NCI-H2227 treated with DMSO at 0.1 percent for 48 hours (cell line): ENCODE results near the gene JAK1.
"Not testable (repeated sequence)": the region's sequence is repeated elsewhere in the genome, so short reads cannot be mapped to it uniquely, and the experiment has no call there.

Experiments used
- DNase-seq: peaks from one replicate; lab custom pipeline; 2025; lab: John Stamatoyannopoulos, UW

The JAK1 gene

DNA sequence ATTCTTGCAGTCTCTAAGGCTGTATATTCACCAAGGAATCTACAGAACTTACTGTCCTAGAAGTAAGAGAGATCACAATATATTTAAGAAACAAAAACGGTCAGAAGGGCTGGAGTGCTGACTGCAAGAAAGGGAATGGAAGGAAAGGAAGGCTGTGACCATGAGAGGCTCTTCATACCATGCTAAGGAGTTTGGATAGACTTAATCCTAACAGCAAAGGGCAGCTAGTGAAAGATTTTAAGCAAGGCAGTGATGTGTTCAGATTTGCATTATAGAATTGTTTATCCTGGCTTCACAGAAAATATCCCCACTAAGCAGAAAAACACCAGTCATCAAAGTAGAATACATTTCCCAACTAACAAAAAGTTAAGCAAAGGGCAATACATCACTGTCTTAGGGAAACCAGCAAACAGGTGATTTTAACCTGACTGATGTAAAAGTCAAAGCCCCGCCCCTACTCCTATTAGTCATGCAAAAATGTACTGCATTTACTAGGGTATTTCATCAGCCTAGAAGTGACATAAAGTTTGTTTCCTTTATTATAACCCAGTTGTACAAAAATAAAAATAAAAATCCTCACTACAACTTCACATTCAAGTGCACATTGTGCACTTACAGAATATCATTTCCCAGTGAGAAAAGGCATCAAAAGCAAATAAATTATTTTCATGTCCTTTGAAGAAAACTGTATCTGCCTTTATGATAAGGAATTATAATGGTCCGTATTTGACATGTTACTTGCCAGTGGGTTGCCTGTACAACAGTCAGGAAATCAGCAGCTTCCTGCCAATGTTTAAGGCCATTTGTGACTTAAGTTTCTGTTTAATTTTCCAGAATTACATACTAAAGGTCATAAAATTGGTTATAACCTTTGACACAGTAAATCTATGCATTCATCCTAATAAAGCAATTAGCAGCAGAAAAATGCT, 17.2 kb downstream of the JAK1 start:
- DNase-seq = no peak

DNA sequence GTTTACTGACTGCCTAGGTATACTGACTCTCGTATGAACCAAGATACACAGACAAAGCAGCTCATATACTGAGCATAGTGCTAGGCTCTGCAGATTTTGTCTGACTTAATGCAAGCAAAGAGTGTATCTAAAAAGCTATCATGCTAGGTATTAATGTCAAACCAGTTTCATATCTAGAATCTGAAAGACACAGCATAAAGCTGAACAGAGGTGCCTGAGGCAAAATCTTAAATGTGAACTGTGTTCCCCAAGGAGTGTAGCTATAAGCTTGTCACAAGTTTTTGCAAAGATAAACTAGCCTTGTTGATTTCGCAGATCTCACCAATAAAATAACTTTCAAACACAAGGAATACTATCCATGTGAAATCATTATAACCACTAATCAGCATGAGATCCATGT, 18.1 kb downstream of the JAK1 start:
- DNase-seq = no peak

DNA sequence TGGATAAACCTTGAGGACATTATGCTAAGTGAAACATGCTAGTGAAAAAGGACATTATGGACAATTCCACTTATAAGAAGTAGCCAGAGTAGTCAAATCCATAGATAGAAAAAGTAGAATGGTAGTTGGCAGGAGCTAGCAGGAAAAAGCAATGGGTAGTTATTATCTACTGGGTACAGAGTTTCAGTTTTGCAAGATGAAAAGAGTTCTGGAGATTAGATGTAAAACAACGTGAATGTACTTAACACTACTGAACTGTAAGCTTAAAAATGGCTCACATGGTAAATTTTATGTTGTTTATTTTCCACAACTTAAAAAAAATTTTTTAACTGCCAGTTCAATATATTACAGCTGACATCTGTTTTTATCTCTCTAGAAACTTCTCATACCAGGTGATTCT, 19.4 kb downstream of the JAK1 start:
- no peak for DNase-seq

DNA sequence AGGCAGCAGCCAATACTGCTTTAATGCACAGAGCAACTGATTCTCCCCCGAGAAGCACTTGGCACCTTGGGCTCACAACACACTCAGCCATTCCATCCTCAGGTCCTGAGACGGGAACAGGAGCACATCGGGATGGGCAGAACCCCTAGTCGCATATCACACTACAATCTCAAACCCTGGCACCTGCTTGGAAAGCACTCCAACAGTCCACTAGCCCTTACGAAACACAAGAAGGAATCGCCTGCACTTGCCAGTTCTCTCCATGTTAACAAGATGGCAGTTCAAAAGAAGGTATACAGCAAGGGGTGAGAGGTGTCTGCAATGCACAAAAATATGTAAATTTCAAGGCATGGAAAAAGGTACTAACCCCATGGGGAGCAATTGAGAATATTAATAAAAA, 21.4 kb downstream of the JAK1 start:
- no peak for DNase-seq

DNA sequence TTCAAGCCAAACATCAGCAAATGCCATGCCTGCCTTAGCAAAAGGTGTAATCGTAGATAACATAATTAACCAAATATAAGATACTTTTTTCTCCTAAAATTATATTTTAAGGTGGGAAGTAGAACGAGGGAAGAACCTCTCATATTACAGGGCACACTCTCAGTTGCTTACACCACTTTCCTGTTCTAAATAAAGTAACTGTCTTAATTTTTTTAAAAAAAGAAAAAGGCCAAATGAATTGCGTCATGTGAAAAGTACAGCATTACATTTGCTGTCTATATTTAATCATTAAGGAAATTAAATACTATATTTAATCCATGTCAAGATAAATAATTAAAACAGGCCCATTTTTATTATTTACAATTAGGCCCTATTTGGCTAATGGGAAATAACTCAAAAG, 23.7 kb downstream of the JAK1 start:
- no peak for DNase-seq

DNA sequence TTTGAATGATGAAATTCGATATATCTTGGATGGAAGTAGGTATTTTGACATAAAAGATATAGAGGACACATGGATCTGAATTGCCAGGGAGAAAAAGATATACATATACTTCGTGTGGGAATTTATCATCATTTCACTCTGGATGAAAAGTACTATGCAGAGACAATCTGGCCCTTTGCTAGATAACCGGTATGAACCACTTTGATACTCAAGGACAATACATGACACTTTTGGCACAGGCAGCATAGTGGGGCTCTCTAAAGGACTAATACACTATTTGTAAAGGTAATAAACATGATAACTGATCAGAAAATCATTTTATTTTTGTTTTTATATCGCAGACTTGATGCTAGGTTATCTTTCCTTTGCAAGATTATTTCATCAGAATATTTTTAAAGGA, 24.2 kb downstream of the JAK1 start:
- DNase-seq = no peak

DNA sequence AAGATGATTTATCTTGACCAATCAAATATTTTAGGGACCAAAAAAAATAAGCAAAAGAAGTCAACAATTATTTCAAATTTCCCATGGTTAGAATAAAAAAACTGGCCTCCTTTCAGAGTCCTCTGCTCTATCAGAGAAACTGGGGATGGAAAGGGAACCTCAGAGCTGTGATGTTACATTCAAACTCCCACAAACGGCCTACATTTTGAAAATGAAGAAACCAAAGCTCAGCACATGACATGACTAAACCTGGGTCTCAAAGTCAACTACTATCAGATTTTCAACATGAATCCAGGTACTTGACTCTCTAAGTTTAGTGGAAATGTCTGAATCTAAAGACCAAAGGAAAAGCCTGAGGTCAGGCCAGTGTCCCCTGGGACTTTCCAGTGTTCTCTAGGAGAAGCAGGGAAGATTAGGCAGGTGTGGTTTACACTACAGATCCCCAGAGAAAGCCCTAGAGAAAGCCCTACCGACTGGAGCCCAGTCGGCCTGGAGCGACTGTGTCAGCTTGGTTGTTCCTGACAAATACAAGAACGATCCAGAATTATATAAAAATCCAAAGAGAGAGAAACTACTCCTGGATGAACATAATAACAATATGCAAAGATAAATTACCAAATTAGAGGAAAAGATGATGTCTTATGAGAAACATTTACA, 24.8 kb downstream of the JAK1 start:
- DNase-seq = no peak

DNA sequence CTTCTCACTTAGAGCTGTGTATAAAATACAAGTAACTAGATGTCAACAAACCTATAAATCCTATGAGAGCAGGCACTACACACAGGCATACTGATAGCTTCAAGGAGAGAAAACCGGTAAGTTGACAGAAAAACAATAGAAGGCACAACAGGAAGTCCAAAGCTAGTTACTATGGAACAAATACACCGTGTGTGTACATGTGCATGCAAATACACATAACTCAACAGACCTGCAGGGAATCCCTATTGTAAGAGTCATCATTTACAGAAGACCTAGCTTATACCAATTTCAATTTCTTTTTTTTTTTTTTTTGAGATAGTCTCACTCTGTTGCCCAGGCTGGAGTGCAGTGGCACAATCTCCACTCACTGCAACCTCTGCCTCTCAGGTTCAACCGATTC, 26.3 kb downstream of the JAK1 start:
- no peak for DNase-seq

DNA sequence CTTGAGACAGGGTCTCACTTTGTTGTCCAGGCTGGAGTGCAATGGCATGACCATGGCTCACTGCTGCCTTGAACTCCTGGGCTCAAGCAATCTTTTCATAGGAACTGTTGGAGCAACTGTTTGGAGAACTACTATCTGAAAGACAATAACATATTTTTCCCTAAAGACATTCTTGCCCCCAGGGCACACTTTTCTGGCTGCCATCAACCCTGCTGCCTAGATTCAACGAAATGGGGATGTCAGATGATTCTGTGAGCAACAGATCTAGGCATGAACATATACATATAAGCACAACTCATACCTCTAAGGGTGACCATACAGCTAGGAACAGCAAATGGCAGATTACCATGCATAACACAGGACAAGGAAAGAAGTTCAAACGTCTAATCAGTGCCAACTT, 27.4 kb downstream of the JAK1 start:
- no peak for DNase-seq

DNA sequence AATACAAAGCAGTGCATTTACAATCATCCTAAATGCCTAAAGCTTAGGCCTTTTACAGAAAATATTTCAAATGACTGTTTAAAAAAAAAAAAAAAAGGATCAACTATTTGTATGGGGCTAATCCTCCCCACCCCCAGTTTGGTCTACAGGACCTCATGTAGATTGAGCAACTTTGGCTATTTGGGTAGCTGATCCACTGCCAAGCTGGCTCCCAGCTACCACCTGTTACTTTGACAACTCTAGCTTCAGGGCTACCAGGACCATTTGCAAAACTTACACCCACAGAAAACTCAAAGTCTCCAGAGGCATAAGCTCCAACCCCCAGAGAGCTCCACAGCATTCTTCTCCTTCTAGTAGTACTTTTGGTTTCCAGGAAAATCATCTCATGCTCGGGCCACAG, 29.4 kb downstream of the JAK1 start:
- DNase-seq = no peak

DNA sequence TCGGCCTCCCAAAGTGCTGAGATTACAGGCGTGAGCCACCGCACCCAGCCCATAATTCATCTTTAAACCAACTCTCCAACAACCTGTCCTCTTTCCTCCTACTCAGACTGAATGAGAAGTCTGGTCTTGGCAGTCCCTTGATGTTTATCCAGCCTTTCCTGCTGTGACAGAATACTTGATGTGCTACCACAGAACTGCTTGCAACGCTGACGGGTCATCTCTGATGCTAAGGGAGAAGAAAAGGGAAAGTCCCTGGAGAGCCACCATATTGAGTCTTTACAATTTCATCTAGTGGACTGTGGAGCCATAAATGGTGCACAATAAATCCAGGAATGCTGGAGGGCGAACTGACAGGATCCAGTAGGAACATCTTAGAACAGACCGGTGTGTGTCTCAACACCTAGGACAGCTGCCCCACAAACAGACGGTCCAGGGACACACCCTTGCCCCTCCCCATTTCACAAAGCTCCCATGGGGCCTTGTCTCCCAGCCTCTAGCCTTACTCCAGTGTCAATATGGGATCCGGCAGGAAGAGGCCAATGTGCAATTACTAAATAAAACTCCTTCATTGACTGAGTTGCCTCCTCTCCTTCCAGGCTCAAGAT, 30.7 kb downstream of the JAK1 start:
- no peak for DNase-seq

DNA sequence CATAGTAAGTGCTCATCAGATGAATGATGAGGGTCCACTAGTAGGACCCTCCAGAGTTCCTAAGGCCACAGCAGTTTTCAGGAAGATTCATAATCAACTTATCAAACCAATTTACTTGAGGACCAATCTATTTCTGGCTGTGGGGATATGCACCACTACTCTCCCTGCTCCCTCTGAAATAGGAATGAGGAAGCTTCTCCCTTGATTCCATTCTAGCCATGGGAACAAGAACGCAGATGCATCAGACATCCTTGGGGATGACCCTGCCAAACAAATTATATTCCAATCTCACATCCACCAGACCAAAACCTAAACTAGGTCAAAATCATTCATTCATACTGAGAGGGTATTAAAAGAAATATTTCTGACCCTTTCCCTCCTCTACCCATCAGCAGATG, 31.5 kb downstream of the JAK1 start:
- no peak for DNase-seq

DNA sequence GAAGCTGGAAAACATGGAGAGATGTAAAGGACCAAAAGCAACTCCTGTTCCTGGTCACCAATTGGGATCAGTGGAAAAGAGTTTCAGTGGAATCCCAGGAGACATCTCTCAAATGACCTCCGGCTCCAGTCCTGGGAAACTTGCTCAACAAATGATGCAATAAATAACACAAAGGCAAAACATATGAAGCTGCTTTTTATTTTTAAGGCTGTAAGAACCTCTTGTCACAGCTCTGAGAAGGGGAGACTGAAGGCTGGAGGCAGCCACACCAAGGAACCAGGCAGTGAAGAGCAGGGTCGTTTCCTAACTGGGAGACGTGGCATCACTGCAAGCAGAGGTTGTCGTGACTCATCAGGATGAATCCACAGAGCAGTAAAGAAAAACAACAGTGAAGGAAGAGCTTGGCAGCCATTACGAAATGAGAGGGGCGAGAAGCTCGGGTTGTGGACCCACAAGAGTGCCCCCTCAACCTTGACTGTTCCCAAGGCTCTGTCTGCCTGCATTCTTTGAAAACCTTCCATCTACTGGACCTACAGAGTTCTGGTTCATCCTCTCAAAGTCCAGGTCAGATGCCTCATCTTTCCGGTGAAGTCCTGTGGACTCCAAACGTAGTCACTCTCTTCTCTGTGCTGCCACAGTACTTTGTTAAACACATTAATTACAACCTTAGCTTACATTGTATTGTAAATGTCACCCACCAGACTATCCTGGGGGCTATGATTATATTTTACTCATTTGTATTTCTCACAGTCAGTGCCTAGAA, 32.1 kb downstream of the JAK1 start:
- no peak for DNase-seq

DNA sequence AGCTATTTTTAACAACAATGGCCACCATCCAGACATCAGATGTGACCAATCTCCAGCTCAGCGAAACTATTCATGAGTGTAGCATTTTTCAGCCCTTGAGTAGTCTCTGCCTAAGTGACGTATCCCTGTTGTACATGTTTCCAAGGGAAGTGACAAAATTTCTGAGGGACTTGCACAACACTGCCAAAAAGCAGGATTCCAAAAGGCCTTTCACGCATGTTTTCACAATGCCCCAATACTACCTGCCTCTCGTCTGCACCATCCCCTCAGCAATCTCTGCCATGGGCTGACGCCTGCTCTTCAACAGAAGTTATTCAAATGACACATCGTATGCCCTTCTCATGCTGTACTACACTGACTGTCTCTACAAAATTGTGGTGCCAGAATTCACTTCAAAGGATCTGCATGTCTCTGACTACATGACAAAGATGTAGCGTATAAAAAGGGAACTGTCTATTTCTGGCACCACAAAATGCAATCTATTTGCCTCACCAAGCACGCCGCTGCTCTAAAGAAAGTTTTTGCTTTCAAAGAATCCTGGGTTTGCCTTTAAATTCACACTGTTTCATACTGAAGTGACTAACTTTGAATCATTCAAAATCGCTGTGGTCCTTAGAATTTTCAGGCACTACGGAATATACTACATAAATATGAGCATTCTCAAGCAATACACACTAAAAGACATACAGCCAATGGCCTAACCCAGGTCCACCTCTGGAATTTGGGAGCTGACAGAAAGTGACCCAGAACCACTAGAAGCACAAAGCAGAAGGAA, 32.9 kb downstream of the JAK1 start:
- no peak for DNase-seq

DNA sequence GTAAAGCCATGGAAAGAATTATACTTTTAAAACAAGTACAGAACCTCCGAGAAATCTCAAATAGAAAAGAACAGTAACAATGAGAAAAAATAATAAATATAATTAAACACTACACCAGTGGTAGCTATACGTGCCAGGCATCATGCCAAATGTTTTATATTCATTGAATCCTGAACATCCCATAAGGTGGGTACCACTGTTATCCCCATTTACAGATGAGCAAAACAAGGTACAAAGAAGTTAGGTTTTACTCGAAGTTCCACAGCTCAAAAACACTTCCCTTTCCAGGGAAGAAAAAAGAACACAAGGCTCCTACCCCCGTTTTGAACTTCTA, 33.4 kb downstream of the JAK1 start:
- DNase-seq = no peak

DNA sequence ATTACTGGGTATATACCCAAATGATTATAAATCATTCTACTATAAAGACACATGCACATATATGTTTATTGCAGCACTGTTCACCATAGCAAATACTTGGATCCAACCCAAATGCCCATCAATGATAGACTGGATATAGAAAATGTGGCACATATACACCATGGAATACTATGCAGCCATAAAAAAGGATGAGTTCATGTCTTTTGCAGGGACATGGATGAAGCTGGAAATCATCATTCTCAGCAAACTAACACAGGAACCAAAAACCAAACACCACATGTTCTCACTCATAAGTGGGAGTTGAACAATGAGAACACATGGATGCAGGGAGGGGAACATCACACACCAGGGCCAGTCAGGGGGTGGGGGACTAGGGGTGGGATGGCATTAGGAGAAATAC, 35.7 kb downstream of the JAK1 start:
- not testable (repeated sequence) for DNase-seq

DNA sequence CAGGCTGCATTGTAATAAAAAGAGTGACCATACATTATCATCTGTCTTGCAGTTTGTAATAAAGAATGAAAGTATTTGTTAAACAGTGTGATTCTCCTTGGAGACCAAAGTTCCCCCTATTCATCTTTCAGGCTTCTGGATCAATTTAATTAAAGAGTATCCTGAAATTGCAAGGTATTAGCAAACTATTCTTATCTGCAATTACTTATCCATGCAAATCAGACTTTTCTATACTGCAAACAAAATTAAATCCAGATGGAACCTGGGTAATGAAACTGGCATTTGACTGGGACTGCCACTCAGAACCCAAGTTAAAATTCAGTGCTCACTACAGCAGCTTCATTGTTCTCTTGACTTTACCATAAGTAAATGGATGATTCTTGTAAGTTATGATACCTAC, 37.1 kb downstream of the JAK1 start:
- no peak for DNase-seq

DNA sequence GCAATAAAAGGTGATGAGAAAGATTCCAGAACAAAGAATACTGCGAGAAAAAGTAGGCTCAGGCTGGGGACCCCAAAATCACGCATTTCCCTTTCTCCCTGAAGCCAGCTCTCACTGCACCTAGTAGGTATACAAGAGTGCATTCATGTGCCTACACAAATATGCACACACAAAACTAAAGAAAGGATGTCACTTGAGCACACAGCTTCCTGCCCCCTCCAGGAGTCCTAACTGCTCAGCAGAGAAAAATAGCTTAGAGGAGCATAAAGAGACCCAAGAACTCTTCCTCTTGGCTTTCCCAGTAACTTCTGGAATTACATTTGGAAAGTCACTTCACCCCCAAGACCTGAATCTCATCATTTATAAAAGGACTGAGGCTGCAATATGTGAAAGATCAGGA, 38.0 kb downstream of the JAK1 start:
- no peak for DNase-seq

DNA sequence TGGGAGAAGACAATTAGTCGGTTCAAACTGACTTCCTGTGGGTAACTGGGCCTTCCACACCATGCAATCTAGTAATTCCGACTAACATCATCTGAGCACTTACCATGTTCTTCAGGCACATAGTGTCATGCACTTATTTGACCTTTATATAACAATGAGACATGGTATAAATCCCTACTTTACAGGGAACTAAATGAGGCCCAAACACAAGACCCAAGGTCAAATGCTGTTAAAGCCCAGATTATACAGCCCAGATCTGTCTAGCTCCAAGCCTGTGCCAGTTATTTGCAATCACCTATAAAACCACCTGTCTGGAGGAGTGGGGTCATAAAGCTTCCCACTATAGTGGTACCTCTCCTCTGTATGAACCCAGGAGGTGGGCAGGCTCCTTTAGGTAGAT, 40.8 kb downstream of the JAK1 start:
- no peak for DNase-seq

DNA sequence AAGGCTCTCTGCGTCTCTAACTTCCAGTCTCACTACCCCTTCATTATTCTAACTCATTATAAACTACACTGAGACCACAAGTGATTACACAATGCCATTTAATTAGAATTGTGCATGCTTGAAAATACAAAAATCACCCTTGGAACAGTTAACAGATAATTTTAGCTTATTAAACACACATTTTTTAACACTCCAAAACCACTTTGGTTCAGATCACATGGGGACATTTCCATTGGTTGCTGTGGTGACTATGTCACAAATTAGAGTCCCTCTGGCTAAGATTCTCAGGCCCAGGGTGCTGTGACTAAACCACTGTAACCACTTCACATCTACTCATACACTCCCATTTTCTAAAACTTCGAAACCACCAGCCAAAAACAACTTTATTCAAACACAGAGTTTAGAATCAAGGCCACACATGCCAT, 43.0 kb downstream of the JAK1 start:
- DNase-seq = no peak

DNA sequence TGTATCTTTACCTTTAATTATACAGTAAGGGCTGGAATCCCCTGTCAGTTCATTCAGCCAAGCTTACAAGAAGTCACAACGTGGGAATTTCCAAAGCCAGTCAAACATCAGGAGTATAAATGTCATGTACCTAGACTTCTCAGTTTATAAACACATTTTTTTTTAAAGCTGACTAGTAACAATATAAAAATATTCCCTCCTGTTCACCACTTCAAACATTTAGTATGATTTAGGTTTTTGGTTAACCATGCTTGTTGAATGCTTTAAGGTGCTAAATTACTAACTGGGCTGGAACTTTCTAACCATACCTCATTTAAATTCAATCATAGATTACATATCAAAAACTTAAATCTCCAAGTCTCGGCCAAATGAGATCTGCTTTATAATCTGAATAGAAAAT, 44.0 kb downstream of the JAK1 start:
- DNase-seq = no peak

DNA sequence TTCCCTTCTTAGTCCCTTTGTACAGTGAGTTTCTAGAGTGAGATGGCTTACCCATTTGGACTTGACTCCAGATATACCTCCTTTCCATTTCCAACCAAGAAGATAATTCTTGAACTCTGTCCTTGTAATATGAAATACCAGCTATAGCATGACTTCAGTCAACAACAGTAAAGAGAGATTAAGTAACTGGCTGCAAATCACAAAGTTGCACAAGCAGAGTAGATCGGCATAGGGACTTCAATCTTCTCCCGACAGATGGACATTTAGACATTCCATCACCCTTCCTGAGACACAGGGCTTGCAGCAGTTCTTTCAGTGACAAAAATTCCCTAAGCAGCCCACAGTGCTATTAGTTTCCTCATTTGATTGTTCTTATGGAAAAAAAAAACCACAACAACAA, 44.6 kb downstream of the JAK1 start:
- no peak for DNase-seq
